A549 (cell line): ENCODE results near the gene CIAO2A.

Source experiments
- MAX ChIP-seq: IDR thresholded peaks from 2 replicates; pipeline ENCODE4 v1.6.1; 2012
- POLR2A ChIP-seq: IDR thresholded peaks from 2 replicates; pipeline ENCODE4 v1.6.1; 2012; ENCODE audit warnings: mild to moderate bottlenecking, low read length

GRCh38 chr15:64058279-64058678 is 35.4 kb downstream of the CIAO2A start:
- no peak for TF ChIP-seq MAX
- TF ChIP-seq POLR2A, result no peak
